ENCODE data around the gene MAML1.
"Not testable (repeated sequence)": the region's sequence is repeated elsewhere in the genome, so short reads cannot be mapped to it uniquely, and the experiment has no call there.

MAML1 gene

DNA sequence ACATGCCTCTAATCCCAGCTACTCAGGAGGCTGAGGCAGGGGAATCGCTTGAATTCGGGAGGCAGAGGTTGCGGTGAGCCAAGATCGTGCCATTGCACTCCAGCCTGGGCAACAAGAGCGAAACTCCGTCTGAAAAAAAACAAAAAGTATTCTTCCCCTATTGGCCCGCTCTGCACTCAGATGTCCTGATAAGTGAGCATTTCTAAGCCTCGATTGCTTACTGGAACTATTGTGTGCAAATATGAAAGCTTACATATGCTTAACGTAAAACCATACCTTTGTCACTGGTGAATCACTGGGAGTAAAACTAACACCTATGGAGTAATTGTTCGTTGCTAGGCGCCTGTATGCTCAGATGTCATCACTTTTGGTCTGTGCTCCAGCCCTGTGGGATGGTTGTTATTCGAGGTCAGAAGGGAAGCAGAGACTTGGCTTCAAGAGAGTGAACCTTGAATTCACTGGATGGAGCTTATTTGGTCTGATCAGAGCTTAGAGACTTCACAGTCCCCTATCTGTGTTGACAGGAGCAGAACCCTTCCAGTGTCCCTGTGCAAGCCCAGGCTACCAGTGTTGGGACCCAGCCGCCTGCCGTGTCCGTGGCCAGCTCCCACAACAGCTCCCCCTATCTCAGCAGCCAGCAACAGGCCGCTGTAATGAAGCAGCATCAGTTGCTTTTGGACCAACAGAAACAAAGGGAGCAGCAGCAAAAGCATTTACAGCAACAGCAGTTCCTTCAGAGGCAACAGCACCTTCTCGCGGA lies 35.9 kb downstream of the MAML1 start:
- DNase-seq: no peak

DNA sequence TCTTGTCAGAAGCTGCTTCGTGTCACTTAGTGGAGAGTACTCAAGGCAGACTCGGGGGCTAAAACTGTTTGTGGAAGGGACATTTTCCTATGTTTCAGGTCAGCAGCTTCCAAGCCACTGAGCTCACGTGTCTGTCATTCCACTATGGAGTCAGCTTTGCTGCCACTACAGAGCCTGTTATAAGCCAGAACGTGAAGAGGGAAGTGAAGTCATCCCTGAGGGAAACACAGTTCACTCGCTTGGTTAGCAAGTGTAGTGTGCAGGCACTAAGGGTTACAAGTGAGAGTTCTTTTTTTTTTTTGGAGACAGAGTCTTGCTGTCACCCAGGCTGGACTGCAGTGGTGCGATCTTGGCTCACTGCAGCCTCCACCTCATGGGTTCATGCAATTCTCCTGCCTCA lies 36.6 kb downstream of the MAML1 start:
- no peak for DNase-seq

DNA sequence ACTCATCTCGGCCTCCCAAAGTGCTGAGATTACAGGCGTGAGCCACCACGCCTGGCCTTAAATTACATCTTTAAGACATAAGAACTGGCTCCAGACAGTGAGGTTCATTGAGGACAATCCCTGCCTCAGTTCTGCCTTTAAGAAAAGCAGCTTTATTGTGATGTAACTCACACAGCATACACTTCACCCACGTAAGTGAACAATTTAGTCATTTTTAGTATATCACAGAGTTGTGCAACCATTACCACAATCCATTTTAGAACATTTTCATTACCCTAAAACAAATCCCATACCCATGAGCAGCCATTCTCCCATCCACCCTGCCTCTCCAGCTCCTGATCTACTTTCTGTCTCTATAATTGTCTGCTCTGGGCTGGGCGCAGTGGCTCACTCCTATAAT lies 37.2 kb downstream of the MAML1 start:
- no peak for DNase-seq

DNA sequence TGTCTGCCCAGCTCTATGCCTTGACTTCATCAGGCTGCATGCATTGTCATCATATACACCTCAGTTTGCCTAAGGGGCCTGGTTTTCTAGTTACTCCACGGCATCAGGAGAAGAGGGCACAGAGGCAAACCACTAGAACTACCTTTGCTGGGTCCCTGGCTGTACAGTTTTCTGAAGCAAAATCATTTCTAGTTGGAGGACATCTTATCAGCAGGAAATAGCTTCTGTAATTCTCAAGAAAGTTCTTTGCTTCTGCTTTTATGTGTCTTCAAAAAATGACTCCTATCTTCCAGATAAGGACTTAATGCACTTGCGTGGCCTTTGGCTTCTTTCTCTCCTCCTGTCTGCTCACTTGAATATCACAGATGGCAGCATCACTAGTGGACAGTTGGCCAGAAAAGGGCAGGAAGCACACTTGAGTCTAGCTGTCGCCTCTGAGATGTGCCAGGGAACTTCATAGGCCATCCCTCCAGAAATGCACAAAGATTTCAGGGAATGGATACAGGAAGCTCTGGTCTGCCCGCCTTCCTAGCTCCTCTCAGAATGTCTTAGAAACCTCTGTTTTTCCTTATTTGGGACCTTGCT lies 38.8 kb downstream of the MAML1 start:
- no peak for DNase-seq

DNA sequence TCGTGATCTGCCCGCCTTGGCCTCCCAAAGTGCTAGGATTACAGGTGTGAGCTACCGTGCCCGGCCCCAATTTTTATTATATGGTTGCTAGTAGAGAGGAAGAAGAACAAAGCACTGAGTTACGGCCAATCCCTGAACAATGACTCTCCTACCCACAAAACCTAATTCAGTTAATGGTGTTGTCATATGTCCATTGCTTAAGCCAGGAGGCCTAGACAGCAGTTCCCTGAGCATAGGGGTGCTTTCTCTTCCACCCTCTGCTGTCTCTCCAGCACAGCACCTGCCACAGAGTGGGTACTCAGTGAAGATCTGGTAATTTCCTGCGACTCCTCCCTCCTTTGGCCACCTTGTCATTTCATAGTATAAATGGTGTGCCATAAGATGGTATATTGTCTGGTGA lies 39.7 kb downstream of the MAML1 start:
- no peak for DNase-seq

DNA sequence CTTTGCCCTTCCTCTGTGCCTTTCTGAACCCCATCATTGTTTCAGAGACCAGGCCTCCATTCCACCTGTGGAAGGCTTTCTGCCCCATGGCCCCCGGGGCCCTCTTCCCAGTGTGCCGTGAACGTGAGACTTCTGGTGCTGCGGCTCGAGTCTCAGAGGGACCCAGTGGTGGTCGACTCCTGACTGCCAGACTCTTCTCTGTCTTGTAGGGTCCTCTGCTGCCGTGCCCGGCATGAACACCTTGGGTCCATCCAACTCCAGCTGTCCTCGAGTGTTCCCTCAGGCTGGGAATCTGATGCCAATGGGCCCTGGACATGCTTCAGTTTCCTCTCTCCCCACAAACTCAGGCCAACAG lies 41.0 kb downstream of the MAML1 start:
- no peak for DNase-seq

DNA sequence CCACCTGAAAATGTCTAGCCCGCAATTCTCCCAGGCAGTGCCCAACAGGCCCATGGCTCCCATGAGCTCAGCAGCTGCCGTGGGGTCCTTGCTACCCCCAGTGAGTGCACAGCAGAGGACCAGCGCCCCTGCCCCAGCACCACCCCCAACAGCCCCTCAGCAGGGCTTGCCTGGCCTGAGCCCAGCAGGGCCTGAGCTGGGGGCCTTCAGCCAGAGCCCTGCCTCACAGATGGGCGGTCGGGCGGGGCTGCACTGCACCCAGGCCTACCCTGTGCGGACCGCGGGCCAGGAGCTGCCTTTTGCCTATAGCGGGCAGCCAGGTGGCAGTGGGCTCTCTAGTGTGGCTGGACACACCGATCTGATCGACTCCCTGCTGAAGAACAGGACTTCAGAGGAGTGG lies 41.8 kb downstream of the MAML1 start:
- DNase-seq: no peak

DNA sequence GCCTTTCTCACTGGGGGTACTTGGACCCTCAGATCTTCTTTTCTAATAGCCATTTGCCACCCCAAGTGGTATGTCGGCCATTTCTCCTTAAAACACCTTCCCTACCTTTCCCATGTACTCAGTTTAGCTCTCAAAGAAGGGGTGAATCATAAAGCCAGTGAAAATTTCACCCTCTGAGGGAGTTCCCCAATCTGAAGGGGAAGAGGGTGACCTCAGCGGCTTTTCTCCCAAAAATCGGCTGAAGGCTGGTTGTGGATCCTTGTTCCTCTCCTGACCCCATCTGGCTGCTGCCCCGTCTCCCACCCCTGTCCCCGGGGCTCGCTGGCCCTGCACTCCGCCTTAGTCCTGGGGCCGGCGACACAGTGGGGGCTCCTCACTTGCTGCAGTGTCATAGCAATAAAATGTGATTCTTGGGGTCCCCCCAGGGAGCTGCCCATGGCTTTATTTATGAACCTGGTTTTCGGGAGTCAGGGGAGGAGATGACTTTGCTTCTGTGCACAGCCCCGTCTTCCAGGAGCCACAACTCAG lies 43.9 kb downstream of the MAML1 start:
- no peak for DNase-seq

DNA sequence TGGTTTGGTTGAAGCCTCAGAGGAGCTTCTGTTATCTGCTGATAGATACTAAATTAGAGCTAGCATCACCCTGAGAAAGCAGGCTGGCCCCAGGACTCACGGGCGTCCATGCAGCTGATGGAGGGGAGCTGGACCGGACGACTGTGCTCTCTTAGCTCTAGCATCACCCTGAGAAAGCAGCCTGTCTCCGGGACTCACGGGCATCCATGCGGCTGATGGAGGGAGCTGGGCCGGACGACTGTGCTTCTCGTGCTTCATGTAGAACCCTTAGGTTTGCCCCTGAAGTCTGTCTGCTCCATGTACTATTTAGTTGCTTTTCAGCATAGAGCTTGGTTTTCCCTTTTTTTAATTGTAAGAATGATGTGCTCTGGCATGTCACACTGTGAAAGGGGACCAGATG lies 44.8 kb downstream of the MAML1 start:
- DNase-seq: no peak

DNA sequence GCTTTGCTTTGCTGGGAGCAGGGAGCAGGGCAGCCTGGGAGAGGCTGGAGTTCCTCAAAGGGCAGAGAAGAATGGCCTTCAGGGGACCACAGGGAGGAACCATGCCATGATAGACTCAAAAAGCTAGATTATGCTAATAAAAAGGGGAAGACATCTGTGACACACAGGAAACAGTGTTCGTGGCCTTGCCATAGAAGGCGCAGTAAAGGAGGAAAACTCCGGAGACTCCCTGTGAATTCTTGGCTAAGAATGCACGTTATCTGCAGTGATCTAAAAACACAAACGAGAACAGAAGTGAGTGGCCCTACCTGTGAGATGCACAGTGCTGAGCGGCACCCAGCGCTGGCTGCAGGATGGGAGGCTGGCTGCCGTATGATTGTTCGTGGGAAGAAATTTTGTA lies 45.3 kb downstream of the MAML1 start:
- DNase-seq: no peak

DNA sequence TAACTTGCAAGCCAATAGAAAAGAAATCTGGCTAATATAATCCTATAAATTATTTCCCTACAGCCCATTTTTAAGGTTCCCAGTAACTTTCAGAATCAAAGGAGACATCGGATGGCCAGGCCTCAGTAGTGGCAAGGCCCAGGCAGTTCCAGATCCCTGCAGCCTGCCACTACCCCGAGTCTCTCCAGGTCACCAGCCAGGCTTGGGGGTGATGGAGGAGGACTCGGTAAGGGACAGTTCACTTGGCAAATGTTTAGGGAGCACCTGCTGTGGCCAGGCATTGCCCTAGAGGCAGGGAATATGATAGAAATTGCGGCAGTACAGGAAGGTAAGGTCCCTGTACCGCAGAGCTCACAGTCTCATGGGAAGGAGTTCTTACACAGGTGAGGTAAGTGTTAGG lies 46.0 kb downstream of the MAML1 start:
- DNase-seq: no peak

DNA sequence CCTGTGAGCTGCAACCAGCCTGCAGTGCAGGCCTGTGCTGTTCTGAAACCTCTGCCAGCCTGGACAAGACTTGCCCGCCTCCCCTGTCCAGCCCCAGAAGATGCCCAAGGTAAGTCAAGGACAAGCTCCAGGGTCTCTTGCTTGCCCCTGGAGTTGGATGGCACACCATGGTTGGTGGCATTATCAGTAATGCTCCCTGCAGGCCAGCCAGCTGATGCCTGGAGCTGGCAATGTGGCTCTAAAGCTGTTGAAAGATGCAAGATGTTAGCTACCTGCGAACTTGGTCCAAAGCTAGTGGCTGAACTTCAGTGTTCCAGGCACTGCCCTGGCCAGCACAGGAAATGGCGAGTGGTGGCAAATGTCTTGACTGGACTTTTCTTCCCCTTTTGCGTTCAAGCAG lies 47.2 kb downstream of the MAML1 start:
- no peak for DNase-seq

DNA sequence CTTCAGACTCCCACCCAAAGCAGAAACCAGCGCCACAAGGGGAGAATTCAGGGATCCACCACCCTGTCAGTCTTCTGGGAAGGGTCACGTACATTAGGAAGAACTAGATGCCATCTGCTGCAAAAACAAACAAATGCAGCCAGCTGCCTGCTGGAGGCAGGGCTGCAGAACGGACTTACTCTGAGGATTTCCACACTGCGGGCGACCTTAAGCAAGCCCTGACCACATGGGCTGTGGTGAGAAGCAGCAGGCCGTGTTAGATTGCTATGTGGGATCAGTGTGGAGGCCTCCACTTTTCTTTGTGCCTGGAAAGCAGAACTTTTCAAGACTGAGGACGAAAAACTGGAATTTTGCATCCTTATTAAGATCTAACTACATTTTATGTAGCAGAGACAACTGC lies 47.7 kb downstream of the MAML1 start:
- DNase-seq: no peak

DNA sequence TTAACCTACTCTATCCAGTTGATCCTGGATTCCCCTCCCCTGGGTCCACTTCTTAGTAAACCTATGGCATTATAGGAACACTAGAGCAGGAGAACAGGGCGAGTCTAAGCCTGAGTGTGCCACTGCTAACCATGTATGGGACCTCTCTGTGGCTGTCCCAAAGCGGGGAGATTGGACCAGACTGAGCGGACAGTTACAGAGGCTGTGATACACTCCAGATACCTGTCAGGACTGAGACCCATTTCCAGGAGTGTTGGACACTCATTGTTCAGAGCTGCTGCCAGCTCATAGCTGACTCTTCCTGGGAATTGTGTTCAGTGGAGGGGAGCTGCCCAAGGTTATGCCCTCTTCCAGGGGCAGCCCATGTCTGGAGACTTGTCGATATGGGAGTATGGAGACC lies 49.2 kb downstream of the MAML1 start:
- DNase-seq: no peak

DNA sequence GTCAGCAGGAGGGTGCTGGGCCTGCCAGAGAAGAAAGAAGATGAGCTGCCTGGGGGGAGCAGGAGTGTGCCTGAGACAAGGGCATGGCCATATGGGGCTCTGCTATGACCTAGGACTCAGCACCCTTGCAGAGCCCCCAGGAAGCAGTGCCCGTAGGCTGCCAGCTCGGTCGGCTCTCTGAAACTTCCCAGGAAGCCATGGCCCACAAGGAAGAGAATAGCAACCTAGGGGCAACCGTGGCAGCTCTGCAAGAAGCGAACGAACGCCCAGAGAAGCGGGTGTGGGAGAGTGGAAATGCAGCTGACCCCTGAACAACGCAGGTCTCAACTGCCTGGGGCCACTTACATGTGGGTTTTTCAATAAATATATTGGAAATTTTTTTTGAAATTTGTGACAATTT lies 50.5 kb downstream of the MAML1 start:
- no peak for DNase-seq

DNA sequence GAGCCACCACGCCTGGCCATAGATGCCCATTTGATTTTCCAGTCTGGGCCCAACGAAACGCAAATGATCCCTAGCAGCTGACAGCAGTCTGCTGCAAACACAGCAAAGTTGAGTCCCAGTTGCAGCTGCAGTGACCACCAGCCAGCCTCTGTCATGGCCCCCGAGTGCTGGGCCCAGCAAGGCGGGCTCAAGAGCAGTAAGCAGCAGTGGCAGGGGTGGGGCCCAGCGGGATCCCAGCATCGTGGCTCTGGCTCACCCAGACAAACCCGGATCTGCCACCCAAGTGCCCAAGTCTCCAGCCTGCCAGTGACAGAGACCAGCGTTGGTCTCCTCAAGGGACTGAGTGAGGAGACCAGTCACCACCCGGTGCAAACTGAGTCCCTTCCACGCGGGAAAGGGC lies 54.2 kb downstream of the MAML1 start:
- DNase-seq: no peak

DNA sequence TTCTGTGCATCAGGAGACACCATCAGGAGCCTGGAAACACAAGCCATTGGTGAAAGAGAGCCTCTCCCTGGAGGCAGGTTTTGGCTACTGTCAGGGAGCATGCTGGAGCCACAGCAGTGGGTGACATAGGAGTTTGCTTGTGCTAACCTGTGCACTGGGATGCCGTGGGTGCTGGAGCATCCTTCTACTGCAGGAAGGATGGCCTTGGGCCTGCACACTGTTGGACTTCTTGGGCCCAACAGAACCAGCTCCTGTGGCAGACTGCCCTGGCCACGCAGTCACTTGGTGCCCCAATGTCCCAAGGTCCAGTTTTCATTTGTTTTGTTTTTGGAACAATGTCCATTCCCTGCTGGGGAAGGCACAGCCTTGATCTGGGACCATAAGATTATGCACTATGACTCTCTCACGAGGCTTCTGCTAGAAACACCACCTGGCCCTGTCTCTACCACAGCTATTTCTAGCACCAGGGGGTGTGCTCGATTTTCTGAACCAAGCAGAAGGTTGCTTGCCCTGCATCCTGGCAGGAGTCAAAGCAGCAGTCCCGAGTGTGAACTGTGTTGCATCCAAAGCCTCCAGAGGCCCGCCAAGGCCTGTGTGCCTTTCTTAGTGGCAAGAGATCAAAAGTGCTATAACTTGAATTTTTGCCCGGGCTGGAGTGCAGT lies 55.7 kb downstream of the MAML1 start:
- no peak for DNase-seq

DNA sequence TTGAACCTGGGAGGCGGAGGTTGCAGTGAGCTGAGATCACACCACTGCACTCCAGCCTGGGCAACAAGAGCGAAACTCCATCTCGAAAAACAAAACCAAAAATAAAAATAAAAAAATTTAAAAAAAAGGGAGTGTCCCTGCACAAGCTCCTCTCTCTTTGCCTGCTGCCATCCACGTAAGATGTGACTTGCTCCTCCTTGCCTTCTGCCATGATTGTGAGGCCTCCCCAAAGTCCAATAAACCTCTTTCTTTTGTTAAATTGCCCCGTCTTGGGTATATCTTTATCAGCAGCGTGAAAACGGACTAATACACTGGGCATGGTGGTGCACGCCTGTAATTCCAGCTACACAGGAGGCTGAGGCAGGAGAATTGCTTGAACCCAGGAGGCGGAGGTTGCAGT lies 56.7 kb downstream of the MAML1 start:
- DNase-seq: not testable (repeated sequence)

DNA sequence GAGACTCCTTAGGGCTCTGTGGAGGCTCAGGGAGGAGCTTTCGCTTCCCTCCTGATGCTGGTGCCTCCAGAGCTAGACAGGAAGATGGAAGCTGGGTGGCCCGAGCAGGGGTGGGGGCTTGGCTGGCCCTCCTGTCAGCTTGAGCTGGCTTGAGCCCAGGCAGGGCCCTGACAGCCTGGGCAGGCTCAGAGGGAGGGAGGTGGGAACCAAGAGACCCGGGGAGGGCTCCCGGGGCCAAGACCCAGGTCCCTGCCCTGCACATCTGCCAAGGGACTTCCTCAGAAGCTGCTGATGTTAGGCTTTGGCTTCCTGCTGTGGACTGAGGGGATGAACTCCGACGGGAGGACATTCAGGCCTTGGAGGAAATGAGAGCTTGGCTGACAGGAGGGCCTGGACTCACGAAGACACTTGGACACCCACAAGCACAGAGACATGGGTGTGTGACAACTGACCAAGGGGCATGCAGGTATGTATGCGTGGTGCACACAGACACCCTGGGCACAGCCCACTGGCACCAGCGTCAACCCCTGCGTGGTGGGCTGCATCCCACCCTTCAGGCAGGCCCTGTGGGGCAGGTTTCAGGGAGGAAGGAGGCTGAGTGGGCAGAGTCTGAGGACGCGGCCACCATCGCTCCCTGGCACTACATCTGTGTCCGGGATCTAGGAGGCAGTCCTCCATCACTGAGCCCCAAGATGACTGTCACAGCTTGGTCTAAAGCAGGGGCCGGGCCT lies 59.4 kb downstream of the MAML1 start:
- no peak for DNase-seq

DNA sequence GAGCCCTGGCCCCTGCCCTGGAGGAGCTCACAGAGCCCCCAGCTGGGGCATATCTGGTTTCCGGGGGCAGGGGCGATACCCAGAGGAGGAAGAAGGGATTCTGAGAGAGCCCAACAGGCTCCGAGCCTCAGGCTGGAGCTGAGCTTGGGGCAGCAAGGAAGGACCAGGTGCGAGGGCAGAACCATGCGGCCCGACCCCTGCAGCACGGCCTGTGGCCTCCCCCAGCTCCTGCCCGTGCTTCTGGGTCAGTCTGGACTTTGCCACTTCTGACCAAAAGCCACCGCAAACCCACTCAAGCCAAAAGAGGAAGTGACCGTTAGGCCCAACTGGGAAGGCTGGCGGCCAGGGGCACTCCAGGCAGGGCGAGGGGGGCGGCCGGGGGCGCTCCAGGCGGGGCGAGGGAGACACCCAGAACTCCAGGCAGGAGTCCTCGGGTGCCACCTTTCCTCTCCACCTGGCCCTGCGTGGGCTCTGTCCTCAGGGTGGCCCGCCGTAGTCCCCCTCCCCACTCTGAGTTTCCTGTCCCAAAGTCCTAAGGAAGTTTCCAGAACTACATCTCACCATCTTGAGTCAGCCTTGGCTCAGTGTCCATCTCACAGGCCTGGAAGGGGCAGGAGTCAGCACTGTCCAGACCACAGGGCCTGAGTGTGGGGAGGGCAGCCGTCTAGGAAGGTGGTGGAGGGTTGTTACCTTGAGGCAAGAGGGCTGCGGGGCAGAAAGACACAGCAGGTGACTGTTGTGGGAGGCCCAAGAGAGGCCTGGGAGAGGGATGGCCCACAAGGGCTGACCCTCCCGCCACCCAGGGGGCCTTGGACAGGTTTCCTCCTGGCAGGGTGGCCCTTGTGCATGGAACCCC lies 60.2 kb downstream of the MAML1 start:
- DNase-seq: no peak

DNA sequence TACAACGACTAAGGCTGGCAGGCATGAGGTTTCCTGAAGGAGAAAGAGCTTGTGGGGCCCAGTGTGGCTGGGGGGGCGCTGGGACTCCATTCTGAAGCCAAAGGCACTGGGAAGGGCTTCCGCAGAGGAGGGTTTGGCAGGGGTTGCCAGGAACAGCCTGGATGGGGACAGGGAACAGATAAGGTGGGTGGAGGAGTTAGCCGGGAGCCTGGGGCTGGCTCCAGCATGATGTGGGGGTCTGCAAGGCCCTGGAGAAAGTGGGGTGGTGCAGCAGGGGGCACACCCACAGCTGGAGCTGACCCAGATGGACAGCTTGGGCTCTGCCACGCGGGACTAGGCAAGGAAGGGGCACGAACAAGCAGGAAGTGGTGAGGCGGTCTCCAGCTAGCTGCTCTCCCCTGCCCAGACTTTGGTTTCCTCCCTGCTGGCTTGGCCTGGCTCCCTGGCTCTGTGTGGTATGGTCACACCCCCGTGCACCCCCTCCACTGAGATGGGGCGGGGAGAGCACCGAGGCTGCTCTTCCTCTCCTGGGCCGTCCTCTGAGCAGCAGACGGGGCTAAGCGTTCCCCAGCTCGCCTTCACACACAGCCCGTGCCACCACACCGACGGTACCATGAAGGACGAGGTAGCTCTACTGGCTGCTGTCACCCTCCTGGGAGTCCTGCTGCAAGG lies 61.0 kb downstream of the MAML1 start, which contains the start of gene LTC4S:
LTC4S (plus strand) TSS at position 519 of the 672 bp plus-strand sequence; CDS start at position 614, 95 bp downstream.
- DNase-seq: no peak

DNA sequence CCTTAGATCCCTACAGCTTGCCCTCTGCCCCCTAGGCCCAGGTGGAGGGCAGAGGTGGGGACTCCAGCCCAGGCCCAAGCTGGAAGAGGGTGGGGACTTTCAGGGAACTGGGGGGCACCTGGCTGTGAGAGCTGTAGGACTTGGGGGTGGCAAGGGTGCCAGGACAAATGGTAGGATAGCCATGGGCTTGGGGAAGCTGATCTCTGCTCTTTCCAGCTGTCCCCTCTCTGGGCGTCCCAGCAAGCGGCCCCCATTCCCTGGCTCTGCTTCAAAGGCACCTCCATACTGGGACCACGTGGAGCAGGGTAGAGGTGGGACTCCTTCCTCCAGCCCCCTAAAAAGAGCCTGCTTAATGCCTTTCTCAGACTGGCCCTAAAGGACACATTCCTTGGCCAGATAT lies 61.5 kb downstream of the MAML1 start:
- DNase-seq: no peak

Data from cortex of kidney (tissue), 1 donor.